ENCODE measurements around the gene DYNLRB2.

The DYNLRB2 gene

DNA sequence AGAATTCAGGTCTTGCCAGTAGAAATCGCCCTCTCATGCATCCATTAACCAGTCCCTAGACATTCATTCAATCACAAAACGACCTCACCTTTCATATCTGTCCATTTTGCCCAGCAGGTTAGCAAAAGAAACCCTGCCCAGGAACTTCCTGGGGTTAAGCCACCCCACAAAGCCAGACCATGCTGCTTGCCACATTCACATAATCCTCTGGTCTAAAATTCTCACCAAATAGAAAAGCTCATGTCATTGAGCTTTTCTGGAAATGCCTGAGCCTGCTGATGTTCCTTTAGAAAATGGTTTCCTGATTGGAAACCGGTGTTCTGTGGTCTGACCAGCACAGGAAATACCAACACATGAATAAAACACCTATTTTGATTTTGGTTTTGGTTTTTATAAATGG, 21.6 kb upstream of the DYNLRB2 start:
- no peak overlapping the region for H3K9ac ChIP-seq (ENCODE audit: low read depth, low read length)
- H3K27ac ChIP-seq (ENCODE audit: low read length) = no peak overlapping the region
- H3K27me3 ChIP-seq (ENCODE audit: insufficient read depth, low read length) = no peaks in the 10 kb centered on the region

GRCh38 chr16:80525420-80525819, 15.4 kb upstream of the DYNLRB2 start:
- no peaks in the 10 kb centered on the region for H3K9me3 ChIP-seq (ENCODE audit: insufficient read depth, low read depth, low read length)
- H3K9ac ChIP-seq (ENCODE audit: low read depth, low read length) = no peak overlapping the region
- no peaks in the 10 kb centered on the region for H3K36me3 ChIP-seq (ENCODE audit: insufficient read depth, low read depth, low read length)
- no peak overlapping the region for H3K4me3 ChIP-seq (ENCODE audit: low read length)
- no peak overlapping the region for H3K27ac ChIP-seq (ENCODE audit: low read length)
- no peaks in the 10 kb centered on the region for H3K27me3 ChIP-seq (ENCODE audit: insufficient read depth, low read length)
- no peaks in the 10 kb centered on the region for H3K4me1 ChIP-seq (ENCODE audit: insufficient read depth, low read length)

More for the DNA sequence above, 21.6 kb upstream of the DYNLRB2 start:
- no peaks in the 10 kb centered on the region for H3K36me3 ChIP-seq (ENCODE audit: insufficient read depth, low read depth, low read length)
- no peak overlapping the region for H3K4me3 ChIP-seq (ENCODE audit: low read length)
- peaks cover 11% of the 10 kb centered on the region for H3K4me1 ChIP-seq (ENCODE audit: insufficient read depth, low read length)
- H3K9me3 ChIP-seq (ENCODE audit: insufficient read depth, low read depth, low read length) = no peaks in the 10 kb centered on the region

- Histone ChIP-seq H3K4me1 (ENCODE audit: insufficient read depth, low read length) (no peaks in the 10 kb centered on the region), H3K36me3 (ENCODE audit: insufficient read depth, low read depth, low read length) (no peaks in the 10 kb centered on the region), H3K9ac (ENCODE audit: low read depth, low read length) (no peak overlapping the region), H3K27ac (ENCODE audit: low read length) (no peak overlapping the region), H3K27me3 (ENCODE audit: insufficient read depth, low read length) (no peaks in the 10 kb centered on the region), H3K4me3 (ENCODE audit: low read length) (no peak overlapping the region), H3K9me3 (ENCODE audit: insufficient read depth, low read depth, low read length) (no peaks in the 10 kb centered on the region)
These were observed 14.3 kb upstream of the DYNLRB2 start for GRCh38 chr16:80526418-80527061.

- H3K4me1 ChIP-seq (ENCODE audit: insufficient read depth, low read length) = no peaks in the 10 kb centered on the region
- H3K36me3 ChIP-seq (ENCODE audit: insufficient read depth, low read depth, low read length) = no peaks in the 10 kb centered on the region
- no peaks in the 10 kb centered on the region for H3K9me3 ChIP-seq (ENCODE audit: insufficient read depth, low read depth, low read length)
- H3K9ac ChIP-seq (ENCODE audit: low read depth, low read length) = no peak overlapping the region
- H3K4me3 ChIP-seq (ENCODE audit: low read length) = no peak overlapping the region
- H3K27ac ChIP-seq (ENCODE audit: low read length) = no peak overlapping the region
- H3K27me3 ChIP-seq (ENCODE audit: insufficient read depth, low read length) = peaks cover 3% of the 10 kb centered on the region; the same call in 1 of the 2 replicates
These were observed 13.5 kb upstream of the DYNLRB2 start for GRCh38 chr16:80527297-80527696.

- peaks cover 26% of the 10 kb centered on the region for H3K27me3 ChIP-seq (ENCODE audit: insufficient read depth, low read length)
These were observed 10.3 kb upstream of the DYNLRB2 start for GRCh38 chr16:80530479-80530878.

DNA sequence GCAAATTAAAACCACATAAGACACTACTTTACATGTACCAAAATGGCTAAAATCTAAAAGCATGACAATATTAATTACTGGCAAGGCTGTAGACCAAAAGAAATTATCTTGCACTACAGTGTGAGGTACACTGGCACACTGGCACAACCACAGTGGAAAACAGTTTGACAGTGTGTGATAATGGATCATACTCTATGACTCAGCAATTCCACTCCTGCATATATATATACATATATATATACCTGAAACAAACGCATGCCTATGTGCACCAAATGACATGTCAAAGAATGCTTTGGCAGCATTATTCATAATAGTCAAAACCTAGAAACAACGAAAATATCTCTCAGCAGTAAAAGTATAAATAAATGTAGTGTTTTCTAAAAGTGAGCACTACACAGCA, 4.6 kb upstream of the DYNLRB2 start:
- H3K27me3 ChIP-seq (ENCODE audit: insufficient read depth, low read length) = peaks cover 72% of the 10 kb centered on the region
- no peaks in the 10 kb centered on the region for H3K4me1 ChIP-seq (ENCODE audit: insufficient read depth, low read length)
- no peak overlapping the region for H3K4me3 ChIP-seq (ENCODE audit: low read length)
- H3K36me3 ChIP-seq (ENCODE audit: insufficient read depth, low read depth, low read length) = no peaks in the 10 kb centered on the region
- H3K9ac ChIP-seq (ENCODE audit: low read depth, low read length) = no peak overlapping the region
- no peak overlapping the region for H3K27ac ChIP-seq (ENCODE audit: low read length)
- H3K9me3 ChIP-seq (ENCODE audit: insufficient read depth, low read depth, low read length) = no peaks in the 10 kb centered on the region

More at GRCh38 chr16:80530479-80530878, 10.3 kb upstream of the DYNLRB2 start:
- H3K4me3 ChIP-seq (ENCODE audit: low read length) = no peak overlapping the region
- H3K9ac ChIP-seq (ENCODE audit: low read depth, low read length) = no peak overlapping the region
- no peaks in the 10 kb centered on the region for H3K4me1 ChIP-seq (ENCODE audit: insufficient read depth, low read length)
- no peaks in the 10 kb centered on the region for H3K9me3 ChIP-seq (ENCODE audit: insufficient read depth, low read depth, low read length)
- no peaks in the 10 kb centered on the region for H3K36me3 ChIP-seq (ENCODE audit: insufficient read depth, low read depth, low read length)
- no peak overlapping the region for H3K27ac ChIP-seq (ENCODE audit: low read length)

GRCh38 chr16:80541306-80541694, 507 bp downstream of the DYNLRB2 start:
- H3K27me3 ChIP-seq (ENCODE audit: insufficient read depth, low read length) = peaks cover 60% of the 10 kb centered on the region
- no peak overlapping the region for H3K27ac ChIP-seq (ENCODE audit: low read length)
- no peak overlapping the region for H3K9ac ChIP-seq (ENCODE audit: low read depth, low read length)
- no peaks in the 10 kb centered on the region for H3K36me3 ChIP-seq (ENCODE audit: insufficient read depth, low read depth, low read length)
- H3K4me1 ChIP-seq (ENCODE audit: insufficient read depth, low read length) = no peaks in the 10 kb centered on the region
- peak overlapping the region; percentile 82 for H3K4me3 ChIP-seq (ENCODE audit: low read length)
- H3K9me3 ChIP-seq (ENCODE audit: insufficient read depth, low read depth, low read length) = no peaks in the 10 kb centered on the region

DNA sequence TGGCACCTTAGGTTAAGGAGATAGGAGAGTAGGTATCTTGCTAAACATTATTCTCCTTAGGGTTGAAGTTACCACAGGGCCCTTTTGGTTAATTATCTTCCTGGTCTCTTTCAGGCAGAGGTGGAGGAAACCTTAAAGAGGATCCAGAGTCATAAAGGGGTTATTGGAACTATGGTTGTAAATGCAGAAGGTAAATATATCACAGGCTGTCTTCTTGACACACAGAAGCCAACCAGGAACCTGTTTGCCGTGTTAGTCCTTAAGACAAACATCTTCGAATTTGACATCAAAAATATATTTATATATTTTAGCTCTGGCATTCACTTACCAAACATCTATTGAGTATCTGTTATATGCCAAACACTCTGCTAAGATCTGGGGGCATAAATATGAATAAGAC, 2.4 kb downstream of the DYNLRB2 start:
- Histone ChIP-seq H3K9me3 (ENCODE audit: insufficient read depth, low read depth, low read length) (no peaks in the 10 kb centered on the region), H3K27me3 (ENCODE audit: insufficient read depth, low read length) (peaks cover 51% of the 10 kb centered on the region), H3K36me3 (ENCODE audit: insufficient read depth, low read depth, low read length) (no peaks in the 10 kb centered on the region), H3K4me1 (ENCODE audit: insufficient read depth, low read length) (no peaks in the 10 kb centered on the region), H3K4me3 (ENCODE audit: low read length) (no peak overlapping the region), H3K9ac (ENCODE audit: low read depth, low read length) (no peak overlapping the region), H3K27ac (ENCODE audit: low read length) (no peak overlapping the region)

GRCh38 chr16:80544326-80544725, 3.5 kb downstream of the DYNLRB2 start:
- Histone ChIP-seq H3K36me3 (ENCODE audit: insufficient read depth, low read depth, low read length) (no peaks in the 10 kb centered on the region), H3K9ac (ENCODE audit: low read depth, low read length) (no peak overlapping the region), H3K27ac (ENCODE audit: low read length) (no peak overlapping the region), H3K9me3 (ENCODE audit: insufficient read depth, low read depth, low read length) (no peaks in the 10 kb centered on the region), H3K4me1 (ENCODE audit: insufficient read depth, low read length) (no peaks in the 10 kb centered on the region), H3K4me3 (ENCODE audit: low read length) (no peak overlapping the region), H3K27me3 (ENCODE audit: insufficient read depth, low read length) (peaks cover 39% of the 10 kb centered on the region)

DNA sequence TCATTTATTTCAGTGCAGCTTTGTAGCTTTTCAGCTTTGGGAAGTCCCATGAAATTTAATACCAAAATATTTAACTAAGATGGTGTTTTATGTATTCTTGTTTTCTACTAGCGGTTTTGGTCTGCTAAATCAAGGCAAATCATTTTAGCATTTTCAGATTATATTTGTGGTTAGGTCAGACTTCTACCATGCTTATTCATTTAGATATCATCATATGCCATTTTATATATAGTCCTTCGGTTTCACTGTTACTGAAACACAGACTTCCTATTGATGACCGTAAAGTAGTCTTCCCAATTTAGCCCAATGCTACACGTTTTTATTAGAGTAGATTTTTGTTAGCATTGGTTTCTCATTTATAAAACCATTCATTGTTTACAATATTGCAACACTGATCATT, 5.5 kb downstream of the DYNLRB2 start:
- no peak overlapping the region for H3K27ac ChIP-seq (ENCODE audit: low read length)
- no peaks in the 10 kb centered on the region for H3K9me3 ChIP-seq (ENCODE audit: insufficient read depth, low read depth, low read length)
- H3K36me3 ChIP-seq (ENCODE audit: insufficient read depth, low read depth, low read length) = no peaks in the 10 kb centered on the region
- peaks cover 31% of the 10 kb centered on the region for H3K27me3 ChIP-seq (ENCODE audit: insufficient read depth, low read length)
- no peaks in the 10 kb centered on the region for H3K4me1 ChIP-seq (ENCODE audit: insufficient read depth, low read length)
- no peak overlapping the region for H3K4me3 ChIP-seq (ENCODE audit: low read length)
- H3K9ac ChIP-seq (ENCODE audit: low read depth, low read length) = no peak overlapping the region

- H3K4me1 ChIP-seq (ENCODE audit: insufficient read depth, low read length) = no peaks in the 10 kb centered on the region
- H3K4me3 ChIP-seq (ENCODE audit: low read length) = no peak overlapping the region
- no peak overlapping the region for H3K9ac ChIP-seq (ENCODE audit: low read depth, low read length)
- H3K27me3 ChIP-seq (ENCODE audit: insufficient read depth, low read length) = peaks cover 29% of the 10 kb centered on the region
- no peaks in the 10 kb centered on the region for H3K9me3 ChIP-seq (ENCODE audit: insufficient read depth, low read depth, low read length)
- no peaks in the 10 kb centered on the region for H3K36me3 ChIP-seq (ENCODE audit: insufficient read depth, low read depth, low read length)
- H3K27ac ChIP-seq (ENCODE audit: low read length) = no peak overlapping the region
These were observed 6.4 kb downstream of the DYNLRB2 start for GRCh38 chr16:80547145-80547544.

- H3K9ac ChIP-seq (ENCODE audit: low read depth, low read length) = no peak overlapping the region
- 0 out of 2 replicates have a peak, but pooled peaks cover 4% of the 10 kb centered on the region for H3K27me3 ChIP-seq (ENCODE audit: insufficient read depth, low read length)
- no peak overlapping the region for H3K4me3 ChIP-seq (ENCODE audit: low read length)
- H3K9me3 ChIP-seq (ENCODE audit: insufficient read depth, low read depth, low read length) = no peaks in the 10 kb centered on the region
- H3K4me1 ChIP-seq (ENCODE audit: insufficient read depth, low read length) = no peaks in the 10 kb centered on the region
- H3K27ac ChIP-seq (ENCODE audit: low read length) = no peak overlapping the region
- no peaks in the 10 kb centered on the region for H3K36me3 ChIP-seq (ENCODE audit: insufficient read depth, low read depth, low read length)
These were observed 11.5 kb downstream of the DYNLRB2 start for GRCh38 chr16:80552277-80552676.

Data from iPS-20b (cell line).